Measurements from ENCODE around the gene RAD51B.
"Not testable (repeated sequence)": the region's sequence is repeated elsewhere in the genome, so short reads cannot be mapped to it uniquely, and the experiment has no call there.

Gene RAD51B

GRCh38 chr14:68424443-68425172, 605.0 kb downstream of the RAD51B start:
- no peak for DNase-seq

GRCh38 chr14:68426661-68427549, 607.3 kb downstream of the RAD51B start:
- no peak for DNase-seq

- no peak for DNase-seq
Observed at GRCh38 chr14:68427550-68427890, 607.9 kb downstream of the RAD51B start.

GRCh38 chr14:68428900-68429299, 609.3 kb downstream of the RAD51B start:
- DNase-seq = not testable (repeated sequence)

GRCh38 chr14:68434173-68434572, 614.6 kb downstream of the RAD51B start:
- DNase-seq = not testable (repeated sequence)

- DNase-seq = not testable (repeated sequence)
Observed at GRCh38 chr14:68435631-68436030, 616.1 kb downstream of the RAD51B start.

- no peak for DNase-seq
Observed at GRCh38 chr14:68439676-68440075, 620.1 kb downstream of the RAD51B start.

GRCh38 chr14:68440820-68441219, 621.2 kb downstream of the RAD51B start:
- DNase-seq = no peak

- no peak for DNase-seq
Observed at GRCh38 chr14:68441542-68441941, 622.0 kb downstream of the RAD51B start.

- no peak for DNase-seq
Observed at GRCh38 chr14:68442828-68443629, 623.5 kb downstream of the RAD51B start.

GRCh38 chr14:68444449-68445168, 625.0 kb downstream of the RAD51B start:
- no peak for DNase-seq

GRCh38 chr14:68446243-68447040, 626.9 kb downstream of the RAD51B start:
- no peak for DNase-seq

- DNase-seq = no peak
Observed at GRCh38 chr14:68447581-68448251, 628.1 kb downstream of the RAD51B start.

- DNase-seq = no peak
Observed at GRCh38 chr14:68448252-68448902, 628.8 kb downstream of the RAD51B start.

- DNase-seq = no peak
Observed at GRCh38 chr14:68449561-68450181, 630.1 kb downstream of the RAD51B start.

- DNase-seq = no peak
Observed at GRCh38 chr14:68450391-68451120, 631.0 kb downstream of the RAD51B start.

- DNase-seq = no peak
Observed at GRCh38 chr14:68451696-68452373, 632.3 kb downstream of the RAD51B start.

- DNase-seq = no peak
Observed at GRCh38 chr14:68458253-68458652, 638.7 kb downstream of the RAD51B start.
